HL-60 (cell line): ENCODE results near the gene POU2F1.
"Not testable (repeated sequence)": the region's sequence is repeated elsewhere in the genome, so short reads cannot be mapped to it uniquely, and the experiment has no call there.

ENCODE experiments used
- DNase-seq, 2 experiments: peaks; one replicate each; pipeline ENCODE4 v3.0.0-alpha.2; 2010 to 2020; ENCODE audit warnings: low read depth in 1 of 2, low spot score in 1 of 2
- H3K27ac ChIP-seq: fragments of 250-450 bp; sonication (Bioruptor Pico); replicated peaks from 2 replicates; pipeline ENCODE4 v1.5.1; 2020; ENCODE audit warnings: mild to moderate bottlenecking, moderate library complexity
- H3K27me3 ChIP-seq: fragments of 250-450 bp; sonication (Bioruptor Pico); 2 replicates; pipeline ENCODE4 v1.5.1; 2021; ENCODE audit warnings: mild to moderate bottlenecking, moderate library complexity; ENCODE audit not compliant: insufficient read depth, poor library complexity, severe bottlenecking
- H3K4me3 ChIP-seq: replicated peaks from 2 replicates; pipeline ENCODE4 v1.5.1; 2011; ENCODE audit warnings: mild to moderate bottlenecking, control low read depth, low read length; ENCODE audit not compliant: insufficient read depth
- GABPA ChIP-seq: IDR thresholded peaks from 2 replicates; pipeline ENCODE4 v1.6.1; 2012; ENCODE audit warnings: low read depth
- POLR2AphosphoS5 ChIP-seq: IDR thresholded peaks from 2 replicates; pipeline ENCODE4 v1.6.1; 2012; ENCODE audit warnings: low read depth
- SPI1 ChIP-seq: IDR thresholded peaks from 2 replicates; pipeline ENCODE4 v1.6.1; 2012; ENCODE audit warnings: low read depth, mild to moderate bottlenecking, borderline replicate concordance
- TF ChIP-seq, protein P1 (sequence below): IDR thresholded peaks from 2 replicates; pipeline ENCODE4 v1.6.1; 2012; ENCODE audit warnings: low read depth; ENCODE audit not compliant: insufficient replicate concordance
- TF ChIP-seq, protein P2 (sequence below): IDR thresholded peaks from one replicate; pipeline ENCODE4 v1.5.1; 2011; ENCODE audit warnings: low read length, control low read depth, inconsistent platforms; ENCODE audit not compliant: insufficient read depth

POU2F1 gene

DNA sequence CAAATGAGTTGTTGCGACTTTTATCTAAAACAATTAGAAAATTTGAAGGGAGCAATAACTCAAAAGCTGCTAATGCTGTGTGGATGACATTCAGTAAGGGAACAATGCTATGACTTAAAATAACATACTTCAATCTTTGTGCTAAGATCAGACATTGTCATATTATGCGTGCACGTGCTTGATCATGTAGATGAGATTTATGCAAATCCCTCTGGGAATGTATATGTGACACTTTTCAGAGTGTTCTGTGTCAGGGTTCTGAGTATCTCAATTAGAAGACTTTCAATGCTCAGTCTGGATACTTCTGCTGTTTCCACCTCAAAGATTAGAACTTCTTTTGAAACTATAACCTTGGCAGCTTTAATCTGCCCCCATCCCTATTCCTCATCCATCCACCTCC lies 18.6 kb upstream of the POU2F1 start:
- DNase-seq, result no peak
- Histone ChIP-seq H3K4me3 (no peak overlapping the region), H3K27ac (no peak overlapping the region), H3K27me3 (no peaks in the 10 kb centered on the region)
- TF ChIP-seq, protein P1, sequence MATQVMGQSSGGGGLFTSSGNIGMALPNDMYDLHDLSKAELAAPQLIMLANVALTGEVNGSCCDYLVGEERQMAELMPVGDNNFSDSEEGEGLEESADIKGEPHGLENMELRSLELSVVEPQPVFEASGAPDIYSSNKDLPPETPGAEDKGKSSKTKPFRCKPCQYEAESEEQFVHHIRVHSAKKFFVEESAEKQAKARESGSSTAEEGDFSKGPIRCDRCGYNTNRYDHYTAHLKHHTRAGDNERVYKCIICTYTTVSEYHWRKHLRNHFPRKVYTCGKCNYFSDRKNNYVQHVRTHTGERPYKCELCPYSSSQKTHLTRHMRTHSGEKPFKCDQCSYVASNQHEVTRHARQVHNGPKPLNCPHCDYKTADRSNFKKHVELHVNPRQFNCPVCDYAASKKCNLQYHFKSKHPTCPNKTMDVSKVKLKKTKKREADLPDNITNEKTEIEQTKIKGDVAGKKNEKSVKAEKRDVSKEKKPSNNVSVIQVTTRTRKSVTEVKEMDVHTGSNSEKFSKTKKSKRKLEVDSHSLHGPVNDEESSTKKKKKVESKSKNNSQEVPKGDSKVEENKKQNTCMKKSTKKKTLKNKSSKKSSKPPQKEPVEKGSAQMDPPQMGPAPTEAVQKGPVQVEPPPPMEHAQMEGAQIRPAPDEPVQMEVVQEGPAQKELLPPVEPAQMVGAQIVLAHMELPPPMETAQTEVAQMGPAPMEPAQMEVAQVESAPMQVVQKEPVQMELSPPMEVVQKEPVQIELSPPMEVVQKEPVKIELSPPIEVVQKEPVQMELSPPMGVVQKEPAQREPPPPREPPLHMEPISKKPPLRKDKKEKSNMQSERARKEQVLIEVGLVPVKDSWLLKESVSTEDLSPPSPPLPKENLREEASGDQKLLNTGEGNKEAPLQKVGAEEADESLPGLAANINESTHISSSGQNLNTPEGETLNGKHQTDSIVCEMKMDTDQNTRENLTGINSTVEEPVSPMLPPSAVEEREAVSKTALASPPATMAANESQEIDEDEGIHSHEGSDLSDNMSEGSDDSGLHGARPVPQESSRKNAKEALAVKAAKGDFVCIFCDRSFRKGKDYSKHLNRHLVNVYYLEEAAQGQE, result no peak
- TF ChIP-seq GABPA, result no peak
- TF ChIP-seq POLR2AphosphoS5, result no peak
- TF ChIP-seq, protein P2, sequence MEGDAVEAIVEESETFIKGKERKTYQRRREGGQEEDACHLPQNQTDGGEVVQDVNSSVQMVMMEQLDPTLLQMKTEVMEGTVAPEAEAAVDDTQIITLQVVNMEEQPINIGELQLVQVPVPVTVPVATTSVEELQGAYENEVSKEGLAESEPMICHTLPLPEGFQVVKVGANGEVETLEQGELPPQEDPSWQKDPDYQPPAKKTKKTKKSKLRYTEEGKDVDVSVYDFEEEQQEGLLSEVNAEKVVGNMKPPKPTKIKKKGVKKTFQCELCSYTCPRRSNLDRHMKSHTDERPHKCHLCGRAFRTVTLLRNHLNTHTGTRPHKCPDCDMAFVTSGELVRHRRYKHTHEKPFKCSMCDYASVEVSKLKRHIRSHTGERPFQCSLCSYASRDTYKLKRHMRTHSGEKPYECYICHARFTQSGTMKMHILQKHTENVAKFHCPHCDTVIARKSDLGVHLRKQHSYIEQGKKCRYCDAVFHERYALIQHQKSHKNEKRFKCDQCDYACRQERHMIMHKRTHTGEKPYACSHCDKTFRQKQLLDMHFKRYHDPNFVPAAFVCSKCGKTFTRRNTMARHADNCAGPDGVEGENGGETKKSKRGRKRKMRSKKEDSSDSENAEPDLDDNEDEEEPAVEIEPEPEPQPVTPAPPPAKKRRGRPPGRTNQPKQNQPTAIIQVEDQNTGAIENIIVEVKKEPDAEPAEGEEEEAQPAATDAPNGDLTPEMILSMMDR, result no peak
- TF ChIP-seq SPI1, result no peak

DNA sequence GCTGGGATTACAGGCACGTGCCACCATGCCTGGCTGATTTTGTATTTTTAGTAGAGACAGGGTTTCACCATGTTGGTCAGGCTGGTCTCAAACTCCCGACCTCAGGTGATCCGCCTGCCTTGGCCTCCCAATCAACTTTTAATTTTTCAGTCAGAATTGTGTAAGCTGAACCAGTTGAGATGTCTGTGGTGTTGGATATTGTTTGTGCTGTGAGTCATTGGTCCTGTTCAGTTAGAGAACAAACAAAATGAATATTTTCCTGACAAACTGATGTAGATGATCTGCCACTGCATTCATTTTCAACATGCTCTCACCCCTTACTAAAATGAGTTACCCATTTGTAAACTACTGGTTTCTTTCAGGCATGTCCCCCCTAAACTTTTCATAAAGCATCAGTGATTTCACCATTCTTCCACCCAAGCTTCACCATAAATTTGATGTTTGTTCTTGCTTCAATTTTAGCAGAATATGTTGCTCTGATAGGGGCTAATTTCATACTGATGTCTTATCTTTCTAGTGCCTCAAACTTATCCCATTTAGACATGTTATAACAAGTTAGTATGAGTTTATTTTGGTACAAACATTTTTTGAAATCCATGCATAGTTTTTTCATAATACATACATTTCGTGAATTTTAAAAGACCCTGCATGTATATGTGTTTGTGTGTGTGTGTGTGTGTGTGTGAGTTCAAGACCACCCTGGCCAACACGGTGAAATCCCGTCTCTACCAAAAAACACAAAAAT lies 15.2 kb upstream of the POU2F1 start:
- not testable (repeated sequence) for DNase-seq, H3K27me3 ChIP-seq, H3K4me3 ChIP-seq, H3K27ac ChIP-seq

- Histone ChIP-seq H3K27me3 (no peaks in the 10 kb centered on the region), H3K4me3 (no peak overlapping the region), H3K27ac (no peak overlapping the region)
- TF ChIP-seq SPI1, result no peak
- TF ChIP-seq, protein P1, result no peak
- TF ChIP-seq, protein P2, result no peak
- no peak for TF ChIP-seq POLR2AphosphoS5
- no peak for TF ChIP-seq GABPA
- DNase-seq, result no peak
Observed at GRCh38 chr1:167206166-167206835, 14.4 kb upstream of the POU2F1 start.

- Histone ChIP-seq H3K4me3 (no peak overlapping the region), H3K27me3 (no peaks in the 10 kb centered on the region), H3K27ac (no peak overlapping the region)
- TF ChIP-seq, protein P1, result no peak
- TF ChIP-seq POLR2AphosphoS5, result no peak
- TF ChIP-seq, protein P2, result no peak
- no peak for TF ChIP-seq SPI1
- no peak for TF ChIP-seq GABPA
- no peak for DNase-seq
Observed at GRCh38 chr1:167207940-167208623, 12.6 kb upstream of the POU2F1 start.
